Esophagus squamous epithelium (tissue), 5 donors: ENCODE data around the gene CLEC4F. TPM values are rescaled to one million over a fixed set of nuclear protein-coding genes. Genes with fewer than 3 reads are reported as not detected.

Experiments used
- DNase-seq: peaks from one replicate; lab custom pipeline; 2025; lab: John Stamatoyannopoulos, UW
- H3K27ac ChIP-seq, 4 donors: fragments of 200-600 bp; sonication (generic); one replicate each; pipeline ENCODE4 v1.5.1; 2016 to 2019; ENCODE audit warnings: mild to moderate bottlenecking in 1 of 4
- H3K27me3 ChIP-seq, 4 donors: fragments of 200-600 bp; sonication (generic); 1 replicate in 3 of 4; 2 replicates in 1 of 4; pipeline versions ENCODE4 v1.5.1 to v1.6.0; 2017 to 2021; ENCODE audit warnings: antibody characterized with exemption in 1 of 4
- H3K36me3 ChIP-seq, 3 donors: fragments of 200-600 bp; sonication (generic); one replicate each; pipeline ENCODE4 v1.5.1; 2016 to 2019
- H3K4me1 ChIP-seq, 3 donors: fragments of 200-600 bp; sonication (generic); one replicate each; pipeline ENCODE4 v1.5.1; 2017 to 2019
- H3K4me3 ChIP-seq, 4 donors: fragments of 200-600 bp; sonication (generic); 1 replicate in 3 of 4; 2 replicates in 1 of 4; pipeline ENCODE4 v1.5.1; 2016 to 2019; ENCODE audit warnings: mild to moderate bottlenecking in 2 of 4, moderate library complexity in 1 of 4
- H3K9me3 ChIP-seq, 3 donors: fragments of 200-600 bp; sonication (generic); one replicate each; pipeline ENCODE4 v1.5.1; 2016 to 2019
- CTCF ChIP-seq, 6 experiments: fragments of 450-650 bp in 4 of 6; fragments of 200-600 bp in 2 of 6; sonication (generic) in 2 of 6; IDR thresholded peaks; one replicate each; pipeline ENCODE4 v1.5.1; 2016 to 2019; ENCODE audit warnings: antibody characterized with exemption in 6 of 6, mild to moderate bottlenecking in 4 of 6, moderate library complexity in 4 of 6
- POLR2A ChIP-seq, 4 donors: fragments of 450-650 bp; IDR thresholded peaks; one replicate each; pipeline ENCODE4 v1.6.1; 2017; ENCODE audit warnings: antibody characterized with exemption in 4 of 4, mild to moderate bottlenecking in 4 of 4, moderate library complexity in 3 of 4
- WGBS, 2 donors: methylation state at CpG; one replicate each; pipeline ENCODE4 v1.1.5; 2018; 5-methylcytosine and 5-hydroxymethylcytosine counted together
- intact Hi-C: fragments of 100-400 bp; cut with DNase I; formaldehyde crosslinking; loops from one replicate; pipeline ENCODE4 v1.15.0; 2022
- total RNA-seq, 4 donors: library from RNA; depleted of rRNA; stranded (reverse); fragments of >200 nt; gene quantifications; one replicate each; pipeline ENCODE4 v1.1.0, GENCODE V29; 2016
- donor health status: DM: yes; HTN: yes; CAD: no.

Gene CLEC4F
- total RNA-seq, 4 donors from 2014 or later = 0.15 TPM; not detected in 3

- intact Hi-C loops = no loop called here
- H3K27ac ChIP-seq = no peak overlapping the region
- TF ChIP-seq POLR2A (IDR thresholded peaks at IDR 0.05) (no peak), CTCF (IDR thresholded peaks at IDR 0.05) (no peak)
- no peaks in the 10 kb centered on the region for H3K4me1 ChIP-seq
- H3K36me3 ChIP-seq = no peaks in the 10 kb centered on the region
- no peaks in the 10 kb centered on the region for H3K9me3 ChIP-seq
- WGBS, 2 donors = 64 to 83% methylated on average over 3 of the region's 3 CpGs
- peaks cover 0 to 53% (median 0%) of the 10 kb centered on the region in 4 donors for H3K27me3 ChIP-seq
- DNase-seq = no peak
- H3K4me3 ChIP-seq = no peak overlapping the region
Measured at GRCh38 chr2:70817284-70817954, 3.0 kb downstream of the CLEC4F start.

GRCh38 chr2:70816726-70817125, 3.7 kb downstream of the CLEC4F start:
- TF ChIP-seq POLR2A (IDR thresholded peaks at IDR 0.05) = no peak
- no peak for TF ChIP-seq CTCF (IDR thresholded peaks at IDR 0.05)
- no peak overlapping the region for H3K4me3 ChIP-seq
- intact Hi-C loops = no loop called here
- 71 to 80% methylated on average over 4 to 5 of the region's 5 CpGs for WGBS, 2 donors
- no peak for DNase-seq
- H3K4me1 ChIP-seq = no peaks in the 10 kb centered on the region
- peaks cover 0 to 54% (median 0%) of the 10 kb centered on the region in 4 donors for H3K27me3 ChIP-seq
- no peaks in the 10 kb centered on the region for H3K36me3 ChIP-seq
- H3K27ac ChIP-seq = no peak overlapping the region
- H3K9me3 ChIP-seq = no peaks in the 10 kb centered on the region

- DNase-seq = no peak
- Histone ChIP-seq H3K4me1 (no peaks in the 10 kb centered on the region), H3K27me3 (peaks cover 0 to 36% (median 0%) of the 10 kb centered on the region in 4 donors), H3K9me3 (no peaks in the 10 kb centered on the region), H3K36me3 (no peaks in the 10 kb centered on the region), H3K27ac (no peak overlapping the region), H3K4me3 (no peak overlapping the region)
- TF ChIP-seq POLR2A (IDR thresholded peaks at IDR 0.05) (no peak), CTCF (IDR thresholded peaks at IDR 0.05) (no peak)
- 82 to 88% methylated on average over 9 to 10 of the region's 12 CpGs for WGBS, 2 donors
- intact Hi-C loops = no loop called here
Measured at GRCh38 chr2:70808983-70809958, 11.1 kb downstream of the CLEC4F start.

GRCh38 chr2:70807828-70808118, 12.6 kb downstream of the CLEC4F start:
- DNase-seq = no peak
- intact Hi-C loops = no loop called here
- WGBS, 2 donors = 86 to 88% methylated on average over 4 of the region's 4 CpGs

More at GRCh38 chr2:70807828-70808118, 12.6 kb downstream of the CLEC4F start:
- Histone ChIP-seq H3K27me3 (peaks cover 0 to 30% (median 0%) of the 10 kb centered on the region in 4 donors), H3K27ac (no peak overlapping the region), H3K36me3 (no peaks in the 10 kb centered on the region), H3K9me3 (no peaks in the 10 kb centered on the region), H3K4me3 (no peak overlapping the region), H3K4me1 (no peaks in the 10 kb centered on the region)
- TF ChIP-seq POLR2A (IDR thresholded peaks at IDR 0.05) (no peak), CTCF (IDR thresholded peaks at IDR 0.05) (no peak)
